Stimulated activated CD8-positive, alpha-beta memory T cell treated with anti-CD3 and anti-CD28 coated beads, Interleukin-7, amount 100 ng/mL, for 1 hour (primary cell): ENCODE results near the gene NAA38.
"Not testable (repeated sequence)": the region's sequence is repeated elsewhere in the genome, so short reads cannot be mapped to it uniquely, and the experiment has no call there.

ENCODE experiments used
- DNase-seq, 2 donors: peaks; one replicate each; pipeline ENCODE4 v3.0.0-alpha.2; 2020; ENCODE audit warnings: low read depth in 2 of 2

The NAA38 gene

GRCh38 chr17:7882068-7882467, 24.7 kb upstream of the NAA38 start:
- no peak for DNase-seq

- DNase-seq = no peak
These were observed 24.1 kb upstream of the NAA38 start for GRCh38 chr17:7881276-7882054.

- DNase-seq = no peak
These were observed 22.9 kb upstream of the NAA38 start for GRCh38 chr17:7880076-7880868.

- no peak for DNase-seq
These were observed 20.9 kb upstream of the NAA38 start for GRCh38 chr17:7878234-7878633.

- DNase-seq = no peak
These were observed 18.5 kb upstream of the NAA38 start for GRCh38 chr17:7875804-7876370.

- DNase-seq = no peak
These were observed 15.7 kb upstream of the NAA38 start for GRCh38 chr17:7873051-7873450.

- DNase-seq = no peak
These were observed 10.5 kb upstream of the NAA38 start for GRCh38 chr17:7867881-7868329.

GRCh38 chr17:7864995-7865650, 7.8 kb upstream of the NAA38 start:
- DNase-seq = no peak

GRCh38 chr17:7864384-7864783, 7.0 kb upstream of the NAA38 start:
- not testable (repeated sequence) for DNase-seq

GRCh38 chr17:7862692-7863437, 5.5 kb upstream of the NAA38 start:
- DNase-seq = no peak

- DNase-seq = no peak
These were observed 1.7 kb upstream of the NAA38 start for GRCh38 chr17:7859028-7859427.

- no peak for DNase-seq
These were observed 1.1 kb upstream of the NAA38 start for GRCh38 chr17:7858522-7858810.

GRCh38 chr17:7857713-7858521, 558 bp upstream of the NAA38 start, which contains the start of gene CYB5D1:
Gene CYB5D1 (plus strand): TSS chr17:7858003. CDS start chr17:7858135, 132 bp downstream.
- DNase-seq = peak; percentile 69 to 82

GRCh38 chr17:7856011-7856810, 1.1 kb downstream of the NAA38 start:
- no peak for DNase-seq

- no peak for DNase-seq
These were observed 1.7 kb downstream of the NAA38 start for GRCh38 chr17:7855660-7856010.

- no peak for DNase-seq
These were observed 2.3 kb downstream of the NAA38 start, which contains the start of gene TMEM88 for GRCh38 chr17:7854851-7855659. Gene TMEM88 (plus strand): TSS chr17:7855066. CDS start chr17:7855075, 9 bp downstream.

GRCh38 chr17:7854078-7854777, 3.1 kb downstream of the NAA38 start:
- no peak for DNase-seq

- no peak for DNase-seq
These were observed 3.7 kb downstream of the NAA38 start for GRCh38 chr17:7853691-7854038.
